Astrocyte of the spinal cord (primary cell): ENCODE measurements around the gene CADPS.

Source experiments
- DNase-seq: peaks from one replicate; pipeline ENCODE4 v3.0.0; 2011; ENCODE audit warnings: low read depth, low spot score
- H3K4me3 ChIP-seq: 2 replicates; pipeline ENCODE4 v1.5.1; 2011; ENCODE audit warnings: low read depth, mild to moderate bottlenecking, low read length, moderate library complexity
- CTCF ChIP-seq: IDR thresholded peaks from 2 replicates; pipeline ENCODE4 v1.5.1; 2012; ENCODE audit warnings: low read depth, mild to moderate bottlenecking, low read length, inconsistent platforms
- in situ Hi-C: cut with HindIII; loops from 2 replicates; pipeline ENCODE4 v1.10.0; 2017; ENCODE audit warnings: low sequenced_read_pairs

The CADPS gene

GRCh38 chr3:62809369-62809768, 65.8 kb downstream of the CADPS start:
- in situ Hi-C loops, result no loop called here
- no peak overlapping the region for H3K4me3 ChIP-seq
- TF ChIP-seq CTCF, result no peak
- no peak for DNase-seq

GRCh38 chr3:62805580-62806277, 69.5 kb downstream of the CADPS start:
- TF ChIP-seq CTCF, result no peak
- no peak overlapping the region for H3K4me3 ChIP-seq
- no peak for DNase-seq
- in situ Hi-C loops, result no loop called here

GRCh38 chr3:62805106-62805505, 70.1 kb downstream of the CADPS start:
- no peak for TF ChIP-seq CTCF
- H3K4me3 ChIP-seq, result no peak overlapping the region
- DNase-seq, result no peak
- in situ Hi-C loops, result no loop called here

- no peak for DNase-seq
- H3K4me3 ChIP-seq, result no peak overlapping the region
- no peak for TF ChIP-seq CTCF
- in situ Hi-C loops, result no loop called here
Measured at GRCh38 chr3:62803276-62803675, 71.9 kb downstream of the CADPS start.

GRCh38 chr3:62798000-62798399, 77.2 kb downstream of the CADPS start:
- H3K4me3 ChIP-seq, result no peak overlapping the region
- no peak for TF ChIP-seq CTCF
- DNase-seq, result no peak
- in situ Hi-C loops, result no loop called here

- in situ Hi-C loops, result no loop called here
- no peak for TF ChIP-seq CTCF
- DNase-seq, result no peak
Measured at GRCh38 chr3:62797132-62797531, 78.1 kb downstream of the CADPS start.

More at GRCh38 chr3:62797132-62797531, 78.1 kb downstream of the CADPS start:
- H3K4me3 ChIP-seq, result no peak overlapping the region
